ENCODE measurements around the gene RADIL.

DNA sequence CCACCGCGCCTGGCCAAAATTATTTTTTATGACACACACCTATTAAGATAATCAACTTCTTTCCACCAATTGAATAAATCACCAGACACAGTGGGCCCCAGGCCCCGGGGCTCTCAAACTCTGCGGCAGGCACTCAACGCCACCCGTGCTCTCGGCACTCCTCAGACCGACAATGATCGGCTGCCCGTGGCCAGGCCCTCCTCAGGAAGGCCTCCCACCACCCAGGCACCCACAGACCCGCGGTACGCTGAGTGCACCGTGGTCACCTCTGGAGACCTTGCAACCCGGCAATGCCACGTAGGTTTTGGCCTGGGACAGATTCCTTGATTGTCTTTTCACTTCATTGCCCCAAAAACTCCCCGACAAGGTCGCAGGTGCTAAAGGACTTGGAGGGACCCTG, 6.9 kb downstream of the RADIL start:
- TF ChIP-seq CTCF (IDR thresholded peaks at IDR 0.05): no peak
- TF ChIP-seq POLR2AphosphoS5 (IDR thresholded peaks at IDR 0.05): no peak

All from stomach (tissue), 4 donors.